RWPE2 (cell line): ENCODE measurements around the gene PTPRT.

Experiments used
- ATAC-seq: fragments of 200-7000 bp; cut with Tn5 transposase; 3 replicates; pipeline ENCODE4 v1.9.1; 2021; ENCODE audit warnings: low read depth
- DNase-seq: peaks from one replicate; pipeline ENCODE4 v3.0.0-alpha.2; 2020; ENCODE audit warnings: low spot score
- H3K27ac ChIP-seq: fragments of 450-650 bp; 2 replicates; pipeline ENCODE4 v1.5.1; 2017; ENCODE audit warnings: mild to moderate bottlenecking; ENCODE audit not compliant: poor library complexity, severe bottlenecking
- H3K27me3 ChIP-seq: fragments of 250-450 bp; sonication (Bioruptor Pico); 2 replicates; pipeline ENCODE4 v1.5.1; 2021; ENCODE audit warnings: mild to moderate bottlenecking, moderate library complexity; ENCODE audit not compliant: insufficient read depth, poor library complexity, severe bottlenecking
- H3K36me3 ChIP-seq: fragments of 250-450 bp; sonication (Bioruptor Pico); 2 replicates; pipeline ENCODE4 v1.5.1; 2020; ENCODE audit warnings: low read depth, mild to moderate bottlenecking, moderate library complexity
- H3K4me1 ChIP-seq: fragments of 250-450 bp; sonication (Bioruptor Pico); 2 replicates; pipeline ENCODE4 v1.5.1; 2021; ENCODE audit warnings: mild to moderate bottlenecking, moderate library complexity; ENCODE audit not compliant: insufficient read depth, poor library complexity, severe bottlenecking
- H3K4me3 ChIP-seq: fragments of 250-450 bp; sonication (Bioruptor Pico); 2 replicates; pipeline ENCODE4 v1.5.1; 2021; ENCODE audit warnings: mild to moderate bottlenecking, moderate library complexity; ENCODE audit not compliant: severe bottlenecking
- H3K9me3 ChIP-seq: fragments of 250-450 bp; sonication (Bioruptor Pico); 2 replicates; pipeline ENCODE4 v1.5.1; 2021; ENCODE audit warnings: mild to moderate bottlenecking, moderate library complexity; ENCODE audit not compliant: severe bottlenecking
- TF ChIP-seq, protein P1 (sequence below): fragments of 450-650 bp; IDR thresholded peaks from one replicate; pipeline ENCODE4 v1.5.1; 2017; ENCODE audit warnings: mild to moderate bottlenecking, moderate library complexity; ENCODE audit not compliant: poor library complexity, severe bottlenecking

The PTPRT gene

DNA sequence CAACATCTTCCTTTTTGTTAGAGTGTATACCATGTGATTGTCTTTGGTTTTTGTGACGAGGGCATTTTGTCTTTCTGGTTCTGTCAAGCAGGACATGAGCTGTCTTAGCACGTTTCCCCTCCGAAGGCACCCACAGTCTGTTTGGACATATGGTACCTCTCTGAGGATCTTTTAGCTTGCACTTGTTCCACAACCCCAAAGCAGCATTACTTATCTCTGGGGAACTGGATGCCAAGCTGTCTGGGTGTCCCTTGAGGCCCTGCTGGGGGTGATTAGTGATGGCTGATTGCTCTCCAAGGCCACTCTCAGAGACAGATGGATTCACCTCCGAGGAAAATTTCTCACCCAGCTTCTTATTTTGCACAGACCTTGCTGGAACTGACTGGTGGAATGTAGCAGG is 1126.6 kb downstream of the PTPRT start:
- H3K4me1 ChIP-seq: no peaks in the 10 kb centered on the region
- no peak for ATAC-seq
- peaks cover 7% of the 10 kb centered on the region for H3K9me3 ChIP-seq
- H3K27ac ChIP-seq: no peak overlapping the region
- H3K4me3 ChIP-seq: no peak overlapping the region
- no peak for DNase-seq
- TF ChIP-seq, protein P1, sequence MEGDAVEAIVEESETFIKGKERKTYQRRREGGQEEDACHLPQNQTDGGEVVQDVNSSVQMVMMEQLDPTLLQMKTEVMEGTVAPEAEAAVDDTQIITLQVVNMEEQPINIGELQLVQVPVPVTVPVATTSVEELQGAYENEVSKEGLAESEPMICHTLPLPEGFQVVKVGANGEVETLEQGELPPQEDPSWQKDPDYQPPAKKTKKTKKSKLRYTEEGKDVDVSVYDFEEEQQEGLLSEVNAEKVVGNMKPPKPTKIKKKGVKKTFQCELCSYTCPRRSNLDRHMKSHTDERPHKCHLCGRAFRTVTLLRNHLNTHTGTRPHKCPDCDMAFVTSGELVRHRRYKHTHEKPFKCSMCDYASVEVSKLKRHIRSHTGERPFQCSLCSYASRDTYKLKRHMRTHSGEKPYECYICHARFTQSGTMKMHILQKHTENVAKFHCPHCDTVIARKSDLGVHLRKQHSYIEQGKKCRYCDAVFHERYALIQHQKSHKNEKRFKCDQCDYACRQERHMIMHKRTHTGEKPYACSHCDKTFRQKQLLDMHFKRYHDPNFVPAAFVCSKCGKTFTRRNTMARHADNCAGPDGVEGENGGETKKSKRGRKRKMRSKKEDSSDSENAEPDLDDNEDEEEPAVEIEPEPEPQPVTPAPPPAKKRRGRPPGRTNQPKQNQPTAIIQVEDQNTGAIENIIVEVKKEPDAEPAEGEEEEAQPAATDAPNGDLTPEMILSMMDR: no peak
- no peaks in the 10 kb centered on the region for H3K27me3 ChIP-seq
- H3K36me3 ChIP-seq: no peaks in the 10 kb centered on the region

DNA sequence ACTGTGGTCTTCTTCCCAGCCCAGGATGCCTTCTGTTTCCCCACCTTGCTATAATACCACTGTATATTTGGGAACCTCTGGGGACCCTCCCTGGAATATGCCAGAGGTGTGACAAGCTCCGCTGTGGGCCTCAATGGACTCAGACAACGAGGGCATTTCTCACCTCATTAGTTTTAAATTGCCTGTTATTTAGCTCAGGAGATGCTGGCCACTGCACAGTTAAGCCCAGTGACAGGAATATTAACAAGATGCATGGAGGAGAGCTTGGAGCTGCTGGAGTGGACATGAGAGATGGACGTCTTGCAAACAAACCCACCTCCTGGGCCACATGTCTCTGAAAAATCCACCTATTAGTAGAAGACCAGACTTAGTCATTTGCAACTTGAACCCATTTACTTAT is 1136.4 kb downstream of the PTPRT start:
- H3K4me3 ChIP-seq: no peak overlapping the region
- no peaks in the 10 kb centered on the region for H3K36me3 ChIP-seq
- DNase-seq (no peak), ATAC-seq (no peak)
- H3K27ac ChIP-seq: no peak overlapping the region
- no peaks in the 10 kb centered on the region for H3K4me1 ChIP-seq
- no peaks in the 10 kb centered on the region for H3K27me3 ChIP-seq
- H3K9me3 ChIP-seq: peaks cover 2% of the 10 kb centered on the region
- TF ChIP-seq, protein P1: no peak

DNA sequence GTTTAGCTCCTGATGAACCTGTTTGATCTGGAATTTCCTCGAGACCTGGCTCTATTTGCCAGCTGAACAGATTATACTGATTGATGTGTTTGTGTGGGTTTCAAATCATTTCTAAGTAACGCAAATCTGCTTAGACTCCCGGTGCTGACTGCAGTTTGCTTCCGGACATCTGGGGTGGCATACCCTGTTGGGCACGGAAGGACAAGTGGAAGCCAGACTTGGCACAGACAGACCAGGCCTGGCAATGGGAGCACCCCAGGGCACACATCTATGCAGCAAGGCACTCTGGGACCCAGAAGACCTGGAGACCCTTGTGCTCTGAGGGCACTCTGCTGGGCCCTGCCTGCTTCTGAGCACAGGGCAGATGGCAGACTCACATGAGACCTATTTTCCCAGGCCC is 1137.8 kb downstream of the PTPRT start:
- Histone ChIP-seq H3K9me3 (peaks cover 2% of the 10 kb centered on the region), H3K27me3 (no peaks in the 10 kb centered on the region), H3K4me1 (no peaks in the 10 kb centered on the region), H3K4me3 (no peak overlapping the region), H3K27ac (no peak overlapping the region), H3K36me3 (no peaks in the 10 kb centered on the region)
- no peak for DNase-seq
- ATAC-seq: no peak
- TF ChIP-seq, protein P1: no peak

DNA sequence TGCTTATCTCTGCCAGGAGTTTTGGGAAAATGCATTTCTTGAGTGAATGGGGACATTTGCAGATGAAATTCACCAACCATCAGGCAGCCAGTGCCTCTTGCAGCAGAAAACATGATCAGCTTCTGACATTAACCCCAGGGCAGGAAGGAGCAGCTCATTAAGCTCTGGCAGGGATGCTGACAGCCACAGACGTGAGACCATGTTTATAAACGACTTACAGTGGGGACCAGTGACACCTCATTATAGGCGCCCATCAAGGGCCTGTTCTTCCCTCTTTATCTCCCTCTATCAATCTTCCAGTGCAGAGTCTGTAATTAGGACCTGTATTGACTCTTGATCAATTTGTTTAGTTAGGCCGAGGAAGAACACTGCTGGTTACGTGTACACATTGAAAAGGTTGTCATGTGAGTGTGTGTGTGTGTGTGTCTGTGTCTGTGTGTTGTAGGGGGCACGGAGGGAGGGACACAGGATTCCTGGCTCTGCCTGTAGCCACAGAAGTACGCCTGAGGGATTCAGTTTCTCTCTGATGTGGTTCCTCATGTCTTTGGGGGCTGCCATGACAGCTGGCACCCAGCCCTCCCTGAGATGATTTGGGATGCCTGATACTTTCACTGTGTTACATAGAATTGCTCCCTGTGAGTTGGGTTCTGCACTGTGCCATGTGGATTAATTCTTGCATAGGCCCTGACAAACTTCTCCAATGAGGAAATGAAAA is 1143.2 kb downstream of the PTPRT start:
- TF ChIP-seq, protein P1: no peak
- Histone ChIP-seq H3K27me3 (no peaks in the 10 kb centered on the region), H3K9me3 (peaks cover 2% of the 10 kb centered on the region), H3K4me3 (no peak overlapping the region), H3K36me3 (no peaks in the 10 kb centered on the region), H3K4me1 (no peaks in the 10 kb centered on the region), H3K27ac (no peak overlapping the region)
- DNase-seq (no peak), ATAC-seq (no peak)

DNA sequence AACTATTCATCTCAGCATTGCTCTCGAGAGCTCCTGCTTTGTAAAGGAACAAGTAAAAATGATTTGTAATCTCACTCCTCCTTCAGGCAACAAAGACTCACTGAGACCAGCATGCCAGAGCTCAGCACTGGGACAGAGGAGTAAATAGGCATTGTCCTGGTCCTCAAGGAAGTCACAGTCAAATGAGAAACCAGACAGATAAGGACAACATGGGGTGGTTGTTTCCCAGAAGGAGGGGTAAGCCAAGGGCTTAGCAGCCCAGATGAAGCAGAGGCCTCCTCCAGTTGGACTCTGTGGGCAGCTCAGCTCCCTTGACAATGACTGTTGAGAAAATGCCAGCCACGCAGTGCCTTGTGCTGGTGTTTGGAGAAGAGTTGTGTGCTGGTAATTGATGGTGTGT is 1145.8 kb downstream of the PTPRT start:
- no peak for ATAC-seq
- no peaks in the 10 kb centered on the region for H3K9me3 ChIP-seq
- no peak for DNase-seq

More for the DNA sequence above, 1145.8 kb downstream of the PTPRT start:
- H3K36me3 ChIP-seq: no peaks in the 10 kb centered on the region
- no peaks in the 10 kb centered on the region for H3K4me1 ChIP-seq
- no peaks in the 10 kb centered on the region for H3K27me3 ChIP-seq
- H3K4me3 ChIP-seq: no peak overlapping the region
- H3K27ac ChIP-seq: no peak overlapping the region
- TF ChIP-seq, protein P1: no peak
